Left lobe of liver (tissue), 2 donors: ENCODE measurements around the gene CATSPERE. TPM values are rescaled to one million over a fixed set of nuclear protein-coding genes. Genes with fewer than 3 reads are reported as not detected.
"Not testable (repeated sequence)": the region's sequence is repeated elsewhere in the genome, so short reads cannot be mapped to it uniquely, and the experiment has no call there.

ENCODE experiments used
- ATAC-seq: fragments of 200-7000 bp; cut with Tn5 transposase; one replicate; pipeline ENCODE4 v1.9.1; 2020; ENCODE audit warnings: mild to moderate bottlenecking, moderate library complexity
- DNase-seq: peaks from one replicate; pipeline ENCODE4 v3.0.0-alpha.2; 2020; ENCODE audit warnings: low spot score
- total RNA-seq: library from RNA; stranded (reverse); gene quantifications from one replicate; pipeline ENCODE4 v1.2.1, GENCODE V29; 2021
- donor health status: DM: no; HTN: no; CAD: no; lungs with moderate emphysema.
- donor health status: DM: no; HTN: yes; CAD: no.

CATSPERE gene
- total RNA-seq, 1 donor from 2014 or later: 1.2 TPM

GRCh38 chr1:244448279-244449036, 12.6 kb upstream of the CATSPERE start:
- ATAC-seq (no peak), DNase-seq (no peak)

- DNase-seq (no peak), ATAC-seq (no peak)
Measured at GRCh38 chr1:244449936-244450508, 11.1 kb upstream of the CATSPERE start.

GRCh38 chr1:244450597-244451538, 10.2 kb upstream of the CATSPERE start:
- peak; percentile 29 for ATAC-seq
- DNase-seq: peak; percentile 60

GRCh38 chr1:244451539-244451950, 9.5 kb upstream of the CATSPERE start, which contains the start of gene ADSS2:
ADSS2 (minus strand) TSS chr1:244451909; CDS start chr1:244451817, 92 bp downstream.
- DNase-seq (no peak), ATAC-seq (no peak)

- ATAC-seq (peak; percentile 95), DNase-seq (peak; percentile 100)
Measured at GRCh38 chr1:244451951-244452795, 8.9 kb upstream of the CATSPERE start.

- no peak for ATAC-seq
- no peak for DNase-seq
Measured at GRCh38 chr1:244454412-244454811, 6.7 kb upstream of the CATSPERE start.

- ATAC-seq: no peak
- no peak for DNase-seq
Measured at GRCh38 chr1:244456586-244456985, 4.5 kb upstream of the CATSPERE start.

GRCh38 chr1:244458781-244459180, 2.3 kb upstream of the CATSPERE start:
- ATAC-seq: no peak
- no peak for DNase-seq

- DNase-seq (no peak), ATAC-seq (no peak)
Measured at GRCh38 chr1:244460197-244460596, 876 bp upstream of the CATSPERE start.

GRCh38 chr1:244466724-244467123, 5.7 kb downstream of the CATSPERE start:
- ATAC-seq (no peak), DNase-seq (no peak)

- no peak for ATAC-seq
- no peak for DNase-seq
Measured at GRCh38 chr1:244473059-244473605, 12.1 kb downstream of the CATSPERE start.

- ATAC-seq, DNase-seq: not testable (repeated sequence)
Measured at GRCh38 chr1:244484971-244485370, 23.9 kb downstream of the CATSPERE start.

- ATAC-seq (no peak), DNase-seq (no peak)
Measured at GRCh38 chr1:244494653-244495052, 33.6 kb downstream of the CATSPERE start.

- no peak for ATAC-seq
Measured at GRCh38 chr1:244496186-244496585, 35.1 kb downstream of the CATSPERE start.

GRCh38 chr1:244497805-244498204, 36.7 kb downstream of the CATSPERE start:
- ATAC-seq: no peak
- DNase-seq: no peak

More at GRCh38 chr1:244496186-244496585, 35.1 kb downstream of the CATSPERE start:
- no peak for DNase-seq

GRCh38 chr1:244499484-244499883, 38.4 kb downstream of the CATSPERE start:
- ATAC-seq, DNase-seq: not testable (repeated sequence)

GRCh38 chr1:244500515-244500914, 39.4 kb downstream of the CATSPERE start:
- DNase-seq, ATAC-seq: not testable (repeated sequence)

GRCh38 chr1:244502630-244503029, 41.6 kb downstream of the CATSPERE start:
- no peak for ATAC-seq
- DNase-seq: no peak

- DNase-seq: no peak
- ATAC-seq: no peak
Measured at GRCh38 chr1:244513493-244513892, 52.4 kb downstream of the CATSPERE start.

GRCh38 chr1:244515680-244516079, 54.6 kb downstream of the CATSPERE start:
- DNase-seq: no peak
- no peak for ATAC-seq
